Panc1 (cell line): ENCODE measurements around the gene SMIM35. TPM values are rescaled to one million over a fixed set of nuclear protein-coding genes. Genes with fewer than 3 reads are reported as not detected.

Experiments
- ATAC-seq: fragments of 200-7000 bp; cut with Tn5 transposase; 2 replicates; pipeline ENCODE4 v1.9.1; 2020; ENCODE audit warnings: mild to moderate bottlenecking, moderate library complexity
- BruUV-seq: library from RNA; stranded (reverse); fragments of 400-500 nt; replicated peaks from 2 replicates; lab custom pipeline; 2021; lab: Mats Ljungman, UMichigan
- CTCF ChIA-PET: fragments of 300-600 bp; sonication (Branson Sonifier 250); formaldehyde crosslinking; loops from one replicate; lab custom pipeline; 2022; ENCODE audit warnings: antibody characterized with exemption; lab: Charles Lee
- POLR2A ChIA-PET: fragments of 300-600 bp; sonication (Branson Sonifier 250); formaldehyde crosslinking; loops from one replicate; lab custom pipeline; 2022; ENCODE audit warnings: antibody characterized with exemption; lab: Charles Lee
- DNase-seq: peaks from one replicate; pipeline ENCODE4 v3.0.0-alpha.2; 2010; ENCODE audit warnings: low read depth, low spot score
- H3K27ac ChIP-seq: 2 replicates; pipeline ENCODE4 v1.5.1; 2011; ENCODE audit warnings: mild to moderate bottlenecking, low read length, inconsistent platforms
- H3K27me3 ChIP-seq: fragments of 200-500 bp; sonication (Bioruptor generic); 2 replicates; pipeline ENCODE4 v1.6.0; 2014; ENCODE audit warnings: low read length, inconsistent platforms; ENCODE audit not compliant: control insufficient read depth, insufficient read depth
- H3K36me3 ChIP-seq: fragments of 200-500 bp; sonication (Bioruptor generic); 2 replicates; pipeline ENCODE4 v1.5.1; 2014; ENCODE audit warnings: inconsistent platforms, mild to moderate bottlenecking, low read length, moderate library complexity; ENCODE audit not compliant: control insufficient read depth, insufficient read depth
- H3K4me1 ChIP-seq: 2 replicates; pipeline ENCODE4 v1.5.1; 2011; ENCODE audit warnings: inconsistent platforms, mild to moderate bottlenecking, low read length, moderate library complexity; ENCODE audit not compliant: control insufficient read depth, insufficient read depth
- H3K4me3 ChIP-seq, 2 experiments: 2 replicates each; pipeline ENCODE4 v1.5.1; 2011 to 2012; ENCODE audit warnings: low read depth in 2 of 2, low read length in 2 of 2, mild to moderate bottlenecking in 2 of 2, inconsistent platforms in 1 of 2, moderate library complexity in 1 of 2
- H3K9me3 ChIP-seq: fragments of 200-500 bp; sonication (Bioruptor generic); 2 replicates; pipeline ENCODE4 v1.5.1; 2014; ENCODE audit warnings: low read depth, mild to moderate bottlenecking, inconsistent platforms, low read length, moderate library complexity; ENCODE audit not compliant: control insufficient read depth, insufficient read depth
- CTCF ChIP-seq: fragments of 450-650 bp; IDR thresholded peaks from 2 replicates; pipeline ENCODE4 v1.5.1; 2017; ENCODE audit warnings: mild to moderate bottlenecking
- POLR2AphosphoS5 ChIP-seq: IDR thresholded peaks from 2 replicates; pipeline ENCODE4 v1.6.1; 2012; ENCODE audit warnings: mild to moderate bottlenecking, low read depth, low read length, moderate library complexity
- SIN3A ChIP-seq: IDR thresholded peaks from 2 replicates; pipeline ENCODE4 v1.6.1; 2012; ENCODE audit warnings: low read depth, mild to moderate bottlenecking, low read length, moderate library complexity, borderline replicate concordance; ENCODE audit not compliant: insufficient read depth
- TCF7L2 ChIP-seq: IDR thresholded peaks from 2 replicates; pipeline ENCODE4 v1.6.1; 2011; ENCODE audit warnings: mild to moderate bottlenecking, low read depth, low read length, inconsistent platforms
- in situ Hi-C: cut with HindIII; loops from 2 replicates; pipeline ENCODE4 v1.10.0; 2016; ENCODE audit warnings: low sequenced_read_pairs, low pct_unique_long_range_greater_than_20kb
- intact Hi-C: fragments of 100-400 bp; cut with micrococcal nuclease; formaldehyde crosslinking; loops from one replicate; pipeline ENCODE4 v1.10.0; 2022; ENCODE audit not compliant: unreplicated experiment
- total RNA-seq: library from RNA; stranded (reverse); gene quantifications from one replicate; pipeline ENCODE4 v1.2.1, GENCODE V29; 2021; ENCODE audit not compliant: unreplicated experiment
- TF ChIP-seq, protein P1 (sequence below), 2 experiments: IDR thresholded peaks; 2 replicates each; pipeline ENCODE4 v1.6.1; 2011 to 2012; ENCODE audit warnings: low read depth in 2 of 2, control low read depth in 1 of 2, low read length in 1 of 2, mild to moderate bottlenecking in 1 of 2, moderate library complexity in 1 of 2; ENCODE audit not compliant: insufficient read depth in 1 of 2

SMIM35 gene
- total RNA-seq, 1 experiment from 2014 or later = not detected

DNA sequence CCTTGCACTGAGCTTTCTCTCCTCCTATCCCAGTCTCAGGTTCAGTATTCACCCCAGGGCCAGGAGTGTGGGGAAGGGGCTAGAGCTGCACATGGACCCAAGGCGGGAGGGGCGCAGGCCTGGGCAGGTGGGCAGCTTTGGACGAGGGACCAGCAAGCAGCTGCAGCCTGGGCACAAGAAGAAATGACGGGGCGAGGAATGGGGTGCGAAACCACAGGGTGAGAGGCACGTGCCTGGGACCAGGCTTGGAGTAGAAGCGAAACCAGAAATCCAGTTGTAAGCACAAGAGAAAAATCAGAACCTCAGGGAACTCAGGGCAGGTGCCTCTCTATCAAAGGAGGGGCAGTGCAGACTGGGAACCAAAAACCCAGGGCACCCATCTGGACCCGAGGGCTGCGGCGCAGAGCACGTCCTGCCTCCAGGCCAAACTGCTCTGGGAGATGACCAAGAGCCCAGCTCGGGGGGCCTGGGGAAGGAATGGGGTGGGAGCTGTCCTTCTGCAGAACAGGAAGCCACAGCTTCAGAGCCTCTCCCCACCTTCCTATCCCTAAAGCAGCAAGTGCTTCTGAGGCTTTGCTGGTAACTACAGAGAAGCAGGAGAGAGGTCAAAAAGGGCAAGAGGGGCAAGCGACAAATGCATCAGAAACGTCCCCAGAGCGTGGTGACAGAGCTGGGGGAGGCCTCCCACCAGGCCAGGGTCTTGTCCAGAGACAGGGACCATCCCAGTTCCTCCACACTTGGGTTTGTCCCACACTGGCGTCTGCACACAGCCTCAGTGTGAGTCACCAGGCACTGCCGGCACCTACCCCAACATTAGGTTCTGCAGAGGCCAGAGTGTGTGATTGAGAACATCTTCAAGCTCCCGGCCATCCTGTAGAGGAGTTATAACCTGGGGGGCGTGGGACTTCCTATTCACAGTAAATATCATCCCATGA is 28.2 kb downstream of the SMIM35 start:
- ATAC-seq (peak; percentile 16; the same call in 1 of the 2 replicates), DNase-seq (no peak)
- Histone ChIP-seq H3K9me3 (no peaks in the 10 kb centered on the region), H3K4me3 (no peak overlapping the region), H3K27ac (no peak overlapping the region), H3K36me3 (no peaks in the 10 kb centered on the region), H3K4me1 (no peaks in the 10 kb centered on the region), H3K27me3 (no peaks in the 10 kb centered on the region; the same call in 1 of the 2 replicates)
- in situ Hi-C loops (no loop called here), intact Hi-C loops (no loop called here)
- no TSS peak for BruUV-seq
- CTCF ChIA-PET = no interaction called here
- TF ChIP-seq POLR2AphosphoS5 (no peak), SIN3A (no peak), CTCF (no peak), TCF7L2 (no peak)
- TF ChIP-seq, protein P1, sequence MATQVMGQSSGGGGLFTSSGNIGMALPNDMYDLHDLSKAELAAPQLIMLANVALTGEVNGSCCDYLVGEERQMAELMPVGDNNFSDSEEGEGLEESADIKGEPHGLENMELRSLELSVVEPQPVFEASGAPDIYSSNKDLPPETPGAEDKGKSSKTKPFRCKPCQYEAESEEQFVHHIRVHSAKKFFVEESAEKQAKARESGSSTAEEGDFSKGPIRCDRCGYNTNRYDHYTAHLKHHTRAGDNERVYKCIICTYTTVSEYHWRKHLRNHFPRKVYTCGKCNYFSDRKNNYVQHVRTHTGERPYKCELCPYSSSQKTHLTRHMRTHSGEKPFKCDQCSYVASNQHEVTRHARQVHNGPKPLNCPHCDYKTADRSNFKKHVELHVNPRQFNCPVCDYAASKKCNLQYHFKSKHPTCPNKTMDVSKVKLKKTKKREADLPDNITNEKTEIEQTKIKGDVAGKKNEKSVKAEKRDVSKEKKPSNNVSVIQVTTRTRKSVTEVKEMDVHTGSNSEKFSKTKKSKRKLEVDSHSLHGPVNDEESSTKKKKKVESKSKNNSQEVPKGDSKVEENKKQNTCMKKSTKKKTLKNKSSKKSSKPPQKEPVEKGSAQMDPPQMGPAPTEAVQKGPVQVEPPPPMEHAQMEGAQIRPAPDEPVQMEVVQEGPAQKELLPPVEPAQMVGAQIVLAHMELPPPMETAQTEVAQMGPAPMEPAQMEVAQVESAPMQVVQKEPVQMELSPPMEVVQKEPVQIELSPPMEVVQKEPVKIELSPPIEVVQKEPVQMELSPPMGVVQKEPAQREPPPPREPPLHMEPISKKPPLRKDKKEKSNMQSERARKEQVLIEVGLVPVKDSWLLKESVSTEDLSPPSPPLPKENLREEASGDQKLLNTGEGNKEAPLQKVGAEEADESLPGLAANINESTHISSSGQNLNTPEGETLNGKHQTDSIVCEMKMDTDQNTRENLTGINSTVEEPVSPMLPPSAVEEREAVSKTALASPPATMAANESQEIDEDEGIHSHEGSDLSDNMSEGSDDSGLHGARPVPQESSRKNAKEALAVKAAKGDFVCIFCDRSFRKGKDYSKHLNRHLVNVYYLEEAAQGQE (IDR thresholded peaks at IDR 0.05; ENCODE audit: insufficient read depth in 1 of 2, low read depth in 2 of 2, low read length in 1 of 2) = no peak
- POLR2A ChIA-PET = no interaction called here

- Histone ChIP-seq H3K36me3 (no peaks in the 10 kb centered on the region), H3K27me3 (no peaks in the 10 kb centered on the region; the same call in 1 of the 2 replicates), H3K27ac (no peak overlapping the region), H3K9me3 (no peaks in the 10 kb centered on the region), H3K4me1 (no peaks in the 10 kb centered on the region), H3K4me3 (no peak overlapping the region)
- BruUV-seq = no TSS peak
- DNase-seq = no peak
- CTCF ChIA-PET = no interaction called here
- no peak for ATAC-seq
- in situ Hi-C loops = no loop called here
- intact Hi-C loops = no loop called here
- POLR2A ChIA-PET = no interaction called here
- TF ChIP-seq SIN3A (no peak), POLR2AphosphoS5 (no peak), TCF7L2 (no peak), CTCF (no peak)
- TF ChIP-seq, protein P1 (IDR thresholded peaks at IDR 0.05; ENCODE audit: insufficient read depth in 1 of 2, low read depth in 2 of 2, low read length in 1 of 2) = no peak
Observed at GRCh38 chr11:118057251-118058145, 29.3 kb downstream of the SMIM35 start.
